H9 (cell line): ENCODE results near the gene ATP13A3. TPM values are rescaled to one million over a fixed set of nuclear protein-coding genes. Genes with fewer than 3 reads are reported as not detected.

Source experiments
- DNase-seq: peaks from one replicate; pipeline ENCODE4 v3.0.0-alpha.2; 2017
- H2AFZ ChIP-seq: one replicate; pipeline ENCODE4 v1.6.1; 2013; ENCODE audit warnings: mild to moderate bottlenecking, low read length, control low read depth, moderate library complexity
- H2AK5ac ChIP-seq: 2 replicates; pipeline ENCODE4 v1.6.1; 2013; ENCODE audit warnings: low read length, control low read depth, mixed read lengths; ENCODE audit not compliant: insufficient read length
- H2BK120ac ChIP-seq: one replicate; pipeline ENCODE4 v1.6.1; 2013; ENCODE audit warnings: low read depth, mild to moderate bottlenecking, low read length, control low read depth, inconsistent platforms; ENCODE audit not compliant: poor library complexity, severe bottlenecking
- H2BK12ac ChIP-seq: 2 replicates; pipeline ENCODE4 v1.6.1; 2013; ENCODE audit warnings: low read length, control low read depth, mixed read lengths, low read depth; ENCODE audit not compliant: insufficient read length
- H2BK15ac ChIP-seq: 2 replicates; pipeline ENCODE4 v1.6.1; 2013; ENCODE audit warnings: low read depth, low read length, control low read depth
- H2BK20ac ChIP-seq: one replicate; pipeline ENCODE4 v1.6.1; 2013; ENCODE audit warnings: low read depth, mild to moderate bottlenecking, low read length, control low read depth, inconsistent platforms; ENCODE audit not compliant: poor library complexity, severe bottlenecking
- H2BK5ac ChIP-seq: 2 replicates; pipeline ENCODE4 v1.6.1; 2013; ENCODE audit warnings: low read length, control low read depth, mixed read lengths; ENCODE audit not compliant: insufficient read length
- H3K14ac ChIP-seq: 2 replicates; pipeline ENCODE4 v1.6.1; 2013; ENCODE audit warnings: low read length, control low read depth; ENCODE audit not compliant: insufficient read depth
- H3K18ac ChIP-seq: 2 replicates; pipeline ENCODE4 v1.6.1; 2013; ENCODE audit warnings: low read depth, mild to moderate bottlenecking, mixed read lengths, low read length, control low read depth; ENCODE audit not compliant: insufficient read length
- H3K23ac ChIP-seq: 2 replicates; pipeline ENCODE4 v1.6.1; 2013; ENCODE audit warnings: low read length, control low read depth, mixed read lengths, low read depth; ENCODE audit not compliant: insufficient read length
- H3K23me2 ChIP-seq: 2 replicates; pipeline ENCODE4 v1.6.1; 2013; ENCODE audit warnings: low read depth, mild to moderate bottlenecking, mixed read lengths, low read length, control low read depth; ENCODE audit not compliant: insufficient read length, poor library complexity, severe bottlenecking
- H3K27ac ChIP-seq: 2 replicates; pipeline ENCODE4 v1.5.1; 2013; ENCODE audit warnings: low read length, control low read depth, mixed read lengths, low read depth; ENCODE audit not compliant: insufficient read length
- H3K27me3 ChIP-seq: 2 replicates; pipeline ENCODE4 v1.6.1; 2013; ENCODE audit warnings: low read length, control low read depth, inconsistent platforms; ENCODE audit not compliant: insufficient read depth
- H3K4ac ChIP-seq: 2 replicates; pipeline ENCODE4 v1.6.1; 2013; ENCODE audit warnings: low read depth, mild to moderate bottlenecking, control low read depth, inconsistent platforms, low read length, moderate library complexity
- H3K4me1 ChIP-seq: 2 replicates; pipeline ENCODE4 v1.6.1; 2013; ENCODE audit warnings: low read length, control low read depth, inconsistent platforms; ENCODE audit not compliant: insufficient read depth
- H3K4me2 ChIP-seq: 2 replicates; pipeline ENCODE4 v1.6.1; 2013; ENCODE audit warnings: low read length, control low read depth, mixed read lengths; ENCODE audit not compliant: insufficient read length, insufficient read depth
- H3K56ac ChIP-seq: 2 replicates; pipeline ENCODE4 v1.6.1; 2013; ENCODE audit warnings: low read depth, mild to moderate bottlenecking, mixed read lengths, low read length, control low read depth; ENCODE audit not compliant: insufficient read length
- H3K79me1 ChIP-seq: 2 replicates; pipeline ENCODE4 v1.6.1; 2013; ENCODE audit warnings: low read depth, mild to moderate bottlenecking, moderate library complexity, low read length, control low read depth, inconsistent platforms; ENCODE audit not compliant: insufficient read depth, poor library complexity, severe bottlenecking
- H3K79me2 ChIP-seq: 2 replicates; pipeline ENCODE4 v1.6.1; 2013; ENCODE audit warnings: low read length, control low read depth, inconsistent platforms; ENCODE audit not compliant: insufficient read depth
- H3K9ac ChIP-seq: 2 replicates; pipeline ENCODE4 v1.6.1; 2013; ENCODE audit warnings: low read length, control low read depth, mixed read lengths; ENCODE audit not compliant: insufficient read length; ENCODE audit errors: extremely low read depth
- H3K9me3 ChIP-seq: one replicate; pipeline ENCODE4 v1.6.1; 2013; ENCODE audit warnings: low read depth, low read length, inconsistent platforms; ENCODE audit not compliant: control insufficient read depth
- H3T11ph ChIP-seq: one replicate; pipeline ENCODE4 v1.6.1; 2013; ENCODE audit warnings: mild to moderate bottlenecking, low read length, control low read depth, inconsistent platforms
- H4K20me1 ChIP-seq: one replicate; pipeline ENCODE4 v1.6.1; 2013; ENCODE audit not compliant: control insufficient read depth, insufficient read length, insufficient read depth
- H4K5ac ChIP-seq: 2 replicates; pipeline ENCODE4 v1.6.1; 2013; ENCODE audit warnings: low read depth, mild to moderate bottlenecking, mixed read lengths, low read length, control low read depth; ENCODE audit not compliant: insufficient read length
- H4K8ac ChIP-seq: replicated peaks from 2 replicates; pipeline ENCODE4 v1.6.1; 2013; ENCODE audit warnings: low read length, control low read depth, mixed read lengths, low read depth; ENCODE audit not compliant: insufficient read length
- H4K91ac ChIP-seq: 2 replicates; pipeline ENCODE4 v1.6.1; 2013; ENCODE audit warnings: low read depth, mild to moderate bottlenecking, moderate library complexity, mixed read lengths, low read length, control low read depth; ENCODE audit not compliant: insufficient read length
- H3K27ac Mint-ChIP-seq, 3 experiments: 2 replicates in 2 of 3; 3 replicates in 1 of 3; pipeline ENCODE4 v1.8.0; 2020 to 2021; ENCODE audit warnings: mixed read lengths in 3 of 3, mild to moderate bottlenecking in 1 of 3, moderate library complexity in 1 of 3
- H3K27me3 Mint-ChIP-seq: 2 replicates; pipeline ENCODE4 v1.8.0; 2021; ENCODE audit warnings: low read depth, mild to moderate bottlenecking, moderate library complexity, mixed read lengths
- H3K36me3 Mint-ChIP-seq, 3 experiments: 2 replicates in 2 of 3; 3 replicates in 1 of 3; pipeline ENCODE4 v1.8.0; 2020 to 2021; ENCODE audit warnings: low read depth in 3 of 3, mixed read lengths in 3 of 3; ENCODE audit not compliant: insufficient read depth in 1 of 3
- H3K4me1 Mint-ChIP-seq, 2 experiments: 2 replicates each; pipeline ENCODE4 v1.8.0; 2020; ENCODE audit warnings: mixed read lengths in 2 of 2
- H3K4me3 Mint-ChIP-seq, 2 experiments: 2 replicates in 1 of 2; 3 replicates in 1 of 2; pipeline ENCODE4 v1.8.0; 2020 to 2021; ENCODE audit warnings: mild to moderate bottlenecking in 2 of 2, mixed read lengths in 2 of 2, moderate library complexity in 1 of 2
- H3K9me3 Mint-ChIP-seq, 2 experiments: 2 replicates in 1 of 2; 3 replicates in 1 of 2; pipeline ENCODE4 v1.8.0; 2020; ENCODE audit warnings: mild to moderate bottlenecking in 2 of 2, mixed read lengths in 2 of 2, moderate library complexity in 1 of 2
- WGBS: extraction: QIAGEN DNeasy Blood & Tissue Kit; methylation state at CpG from one replicate; pipeline ENCODE4 v1.1.7; 2013; ENCODE audit warnings: missing lambda C conversion rate, low lambda C conversion rate, mixed read lengths; ENCODE audit not compliant: insufficient read length; ENCODE audit errors: extremely low coverage; 5-methylcytosine and 5-hydroxymethylcytosine counted together
- total RNA-seq: library from RNA; stranded (reverse); gene quantifications from 2 replicates; pipeline ENCODE4 v1.2.1, GENCODE V29; 2021
- TF ChIP-seq, protein P1 (sequence below): fragments of 200-600 bp; sonication (generic); conservative IDR thresholded peaks from 3 replicates; pipeline ENCODE4 v1.8.0; 2021; ENCODE audit warnings: antibody characterized with exemption, mild to moderate bottlenecking

ATP13A3 gene
- total RNA-seq, 1 experiment from 2014 or later: 78.5 TPM

GRCh38 chr3:194512895-194513601, 26.2 kb upstream of the ATP13A3 start:
- no peak overlapping the region for H4K5ac ChIP-seq
- H3K9ac ChIP-seq: no peak overlapping the region
- H4K20me1 ChIP-seq: no peaks in the 10 kb centered on the region
- H3K56ac ChIP-seq: no peak overlapping the region
- DNase-seq: no peak
- no peaks in the 10 kb centered on the region for H3K4me1 ChIP-seq
- H3K4me3 Mint-ChIP-seq: no peak overlapping the region
- H3K4me2 ChIP-seq: no peak overlapping the region
- no peak overlapping the region for H2BK20ac ChIP-seq
- H4K91ac ChIP-seq: no peak overlapping the region
- no peak overlapping the region for H3K4ac ChIP-seq
- H2AK5ac ChIP-seq: no peak overlapping the region
- no peak overlapping the region for H3K14ac ChIP-seq
- H3K27ac ChIP-seq: no peak overlapping the region
- H2BK12ac ChIP-seq: no peak overlapping the region
- no peak overlapping the region for H2AFZ ChIP-seq
- peak overlapping the region in 1 of 3 experiments; percentile 90; a peak in 2 of 7 replicates for H3K27ac Mint-ChIP-seq
- H3K23ac ChIP-seq: no peak overlapping the region
- no peaks in the 10 kb centered on the region for H3K9me3 Mint-ChIP-seq
- no CpG with 5 or more reads among the region's 5 CpGs for WGBS
- H3K23me2 ChIP-seq: no peaks in the 10 kb centered on the region
- no peak overlapping the region for H4K8ac ChIP-seq
- H3K79me2 ChIP-seq: no peaks in the 10 kb centered on the region
- H2BK120ac ChIP-seq: no peak overlapping the region
- H2BK5ac ChIP-seq: no peak overlapping the region
- no peaks in the 10 kb centered on the region for H3K36me3 Mint-ChIP-seq
- H3K27me3 ChIP-seq: no peaks in the 10 kb centered on the region
- peaks cover 14% of the 10 kb centered on the region in 2 experiments for H3K4me1 Mint-ChIP-seq
- no peaks in the 10 kb centered on the region; the same call in 1 of the 2 replicates for H3K27me3 Mint-ChIP-seq
- H3K79me1 ChIP-seq: no peaks in the 10 kb centered on the region
- H2BK15ac ChIP-seq: no peak overlapping the region
- H3K9me3 ChIP-seq: no peaks in the 10 kb centered on the region
- no peak overlapping the region for H3K18ac ChIP-seq
- TF ChIP-seq, protein P1, sequence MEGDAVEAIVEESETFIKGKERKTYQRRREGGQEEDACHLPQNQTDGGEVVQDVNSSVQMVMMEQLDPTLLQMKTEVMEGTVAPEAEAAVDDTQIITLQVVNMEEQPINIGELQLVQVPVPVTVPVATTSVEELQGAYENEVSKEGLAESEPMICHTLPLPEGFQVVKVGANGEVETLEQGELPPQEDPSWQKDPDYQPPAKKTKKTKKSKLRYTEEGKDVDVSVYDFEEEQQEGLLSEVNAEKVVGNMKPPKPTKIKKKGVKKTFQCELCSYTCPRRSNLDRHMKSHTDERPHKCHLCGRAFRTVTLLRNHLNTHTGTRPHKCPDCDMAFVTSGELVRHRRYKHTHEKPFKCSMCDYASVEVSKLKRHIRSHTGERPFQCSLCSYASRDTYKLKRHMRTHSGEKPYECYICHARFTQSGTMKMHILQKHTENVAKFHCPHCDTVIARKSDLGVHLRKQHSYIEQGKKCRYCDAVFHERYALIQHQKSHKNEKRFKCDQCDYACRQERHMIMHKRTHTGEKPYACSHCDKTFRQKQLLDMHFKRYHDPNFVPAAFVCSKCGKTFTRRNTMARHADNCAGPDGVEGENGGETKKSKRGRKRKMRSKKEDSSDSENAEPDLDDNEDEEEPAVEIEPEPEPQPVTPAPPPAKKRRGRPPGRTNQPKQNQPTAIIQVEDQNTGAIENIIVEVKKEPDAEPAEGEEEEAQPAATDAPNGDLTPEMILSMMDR: no peak
- H3T11ph ChIP-seq: no peak overlapping the region
